Endothelial cell of umbilical vein (primary cell): ENCODE data around the gene SYT10. TPM values are rescaled to one million over a fixed set of nuclear protein-coding genes. Genes with fewer than 3 reads are reported as not detected.

Experiments used
- BruUV-seq: library from RNA; stranded (reverse); fragments of 400-500 nt; replicated peaks from 2 replicates; lab custom pipeline; 2021; lab: Mats Ljungman, UMichigan
- CTCF ChIA-PET: fragments of 300-600, 350-600 bp; sonication (Branson Sonifier 250); formaldehyde crosslinking; loops from one replicate; lab custom pipeline; 2021; ENCODE audit warnings: antibody characterized with exemption, inconsistent platforms; lab: Charles Lee
- POLR2A ChIA-PET: fragments of 300-600, 350-600 bp; sonication (Branson Sonifier 250); formaldehyde crosslinking; loops from one replicate; lab custom pipeline; 2021; ENCODE audit warnings: antibody characterized with exemption, inconsistent platforms; lab: Charles Lee
- DNase-seq: peaks from one replicate; pipeline ENCODE4 v3.0.0-alpha.2; 2011; ENCODE audit warnings: low read depth, low spot score
- FAIRE-seq: peaks from 2 replicates; lab custom pipeline; 2011; peaks lifted over from hg19 to GRCh38; lab: Jason Lieb, UNC
- H2AFZ ChIP-seq: 2 replicates; pipeline ENCODE4 v1.6.0; 2012; ENCODE audit warnings: low read depth, low read length, control low read depth, inconsistent platforms
- H3K27ac ChIP-seq: 2 replicates; pipeline ENCODE4 v1.5.1; 2011; ENCODE audit warnings: low read depth, mild to moderate bottlenecking, control low read depth, low read length, moderate library complexity; ENCODE audit not compliant: insufficient read depth
- H3K27me3 ChIP-seq, 2 experiments: 2 replicates each; pipeline versions ENCODE4 v1.6.0 to v1.6.1; 2011; ENCODE audit warnings: low read length in 2 of 2, mixed read lengths in 1 of 2; ENCODE audit not compliant: control insufficient read depth in 2 of 2, insufficient read depth in 2 of 2
- H3K36me3 ChIP-seq, 2 experiments: 2 replicates in 1 of 2; 3 replicates in 1 of 2; pipeline ENCODE4 v1.5.1; 2011; ENCODE audit warnings: low read length in 2 of 2, mild to moderate bottlenecking in 1 of 2, moderate library complexity in 1 of 2; ENCODE audit not compliant: control insufficient read depth in 2 of 2, insufficient read depth in 2 of 2; ENCODE audit errors: extremely low read depth in 1 of 2
- H3K4me1 ChIP-seq: 3 replicates; pipeline ENCODE4 v1.5.1; 2011; ENCODE audit warnings: mild to moderate bottlenecking, low read length; ENCODE audit not compliant: control insufficient read depth, insufficient read depth; ENCODE audit errors: extremely low read depth
- H3K4me2 ChIP-seq: 2 replicates; pipeline ENCODE4 v1.6.1; 2011; ENCODE audit warnings: low read length, control low read depth, mixed read lengths; ENCODE audit not compliant: insufficient read depth
- H3K4me3 ChIP-seq, 3 experiments: fragments of 200-600 bp in 1 of 3; sonication (generic), shearing (Covaris generic) in 1 of 3; replicated peaks in 1 of 3; 2 replicates each; pipeline ENCODE4 v1.5.1; 2011 to 2016; ENCODE audit warnings: control low read depth in 3 of 3, low read length in 3 of 3, mild to moderate bottlenecking in 2 of 3, inconsistent platforms in 1 of 3, low read depth in 1 of 3, moderate library complexity in 1 of 3; ENCODE audit not compliant: insufficient read depth in 1 of 3
- H3K79me2 ChIP-seq: 2 replicates; pipeline ENCODE4 v1.6.0; 2012; ENCODE audit warnings: low read length, inconsistent platforms; ENCODE audit not compliant: control insufficient read depth, insufficient read depth
- H3K9ac ChIP-seq: replicated peaks from 2 replicates; pipeline ENCODE3; 2011; ENCODE audit warnings: low read length, control low read depth; ENCODE audit not compliant: insufficient read depth; ENCODE audit errors: extremely low read depth
- H3K9me1 ChIP-seq: replicated peaks from 3 replicates; pipeline ENCODE4 v1.6.0; 2011; ENCODE audit warnings: mild to moderate bottlenecking, low read length; ENCODE audit not compliant: control insufficient read depth, insufficient read depth; ENCODE audit errors: extremely low read depth
- H3K9me3 ChIP-seq: replicated peaks from 2 replicates; pipeline ENCODE4 v1.5.1; 2012; ENCODE audit warnings: low read length, inconsistent platforms; ENCODE audit not compliant: control insufficient read depth, insufficient read depth
- H4K20me1 ChIP-seq: replicated peaks from 2 replicates; pipeline ENCODE3; 2011; ENCODE audit warnings: mild to moderate bottlenecking, low read length; ENCODE audit not compliant: control insufficient read depth, insufficient read depth; ENCODE audit errors: extremely low read depth
- CTCF ChIP-seq, 2 donors: IDR thresholded peaks; 1 replicate in 1 of 2; 2 replicates in 1 of 2; pipeline ENCODE4 v1.5.1; 2011; ENCODE audit warnings: low read length in 2 of 2, mild to moderate bottlenecking in 2 of 2, moderate library complexity in 2 of 2, control low read depth in 1 of 2, inconsistent platforms in 1 of 2, low read depth in 1 of 2; ENCODE audit not compliant: insufficient read depth in 1 of 2; ENCODE audit errors: extremely low read depth in 1 of 2
- EZH2 ChIP-seq: IDR thresholded peaks from 2 replicates; pipeline ENCODE4 v1.6.1; 2012; ENCODE audit warnings: borderline replicate concordance, low read depth, mild to moderate bottlenecking, moderate library complexity, low read length, inconsistent platforms; ENCODE audit not compliant: severe bottlenecking
- FOS ChIP-seq: IDR thresholded peaks from 2 replicates; pipeline ENCODE4 v1.6.1; 2011; ENCODE audit warnings: mild to moderate bottlenecking, low read length, moderate library complexity, borderline replicate concordance; ENCODE audit not compliant: insufficient read depth
- GATA2 ChIP-seq: IDR thresholded peaks from 2 replicates; pipeline ENCODE4 v1.7.0; 2011; ENCODE audit warnings: low read depth, mild to moderate bottlenecking, moderate library complexity, mixed read lengths, low read length; ENCODE audit not compliant: insufficient read length, insufficient read depth
- JUN ChIP-seq: IDR thresholded peaks from 2 replicates; pipeline ENCODE4 v1.6.1; 2011; ENCODE audit warnings: borderline replicate concordance, low read depth; ENCODE audit not compliant: insufficient read length, insufficient read depth
- MAX ChIP-seq: IDR thresholded peaks from 2 replicates; pipeline ENCODE4 v1.6.1; 2011; ENCODE audit not compliant: insufficient read depth, insufficient read length
- MYC ChIP-seq: IDR thresholded peaks from one replicate; pipeline ENCODE4 v1.6.1; 2011; ENCODE audit warnings: mild to moderate bottlenecking, low read depth, low read length
- POLR2A ChIP-seq: IDR thresholded peaks from 2 replicates; pipeline ENCODE4 v1.6.1; 2012; ENCODE audit warnings: low read depth, mild to moderate bottlenecking, control low read depth, low read length
- POLR2AphosphoS5 ChIP-seq: IDR thresholded peaks from 2 replicates; pipeline ENCODE4 v1.6.1; 2012; ENCODE audit warnings: low read depth, mild to moderate bottlenecking, control low read depth, low read length, moderate library complexity; ENCODE audit not compliant: insufficient read depth
- dilution Hi-C: fragments of 300-500 bp; cut with MboI; formaldehyde crosslinking; loops from one replicate; pipeline ENCODE4 v1.15.0; 2019; ENCODE audit warnings: low sequenced_read_pairs; ENCODE audit not compliant: extremely low pct_ligation_motif_present
- intact Hi-C: fragments of 100-400 bp; cut with micrococcal nuclease; formaldehyde crosslinking; loops from one replicate; pipeline ENCODE4 v1.10.0; 2022
- polyA plus RNA-seq, 4 experiments: library from polyadenylated mRNA; depleted of rRNA in 3 of 4; stranded (reverse) in 3 of 4; unstranded in 1 of 4; fragments of >200 nt; gene quantifications; 2 replicates each; pipeline versions ENCODE4 v1.2.1 to v1.2.3, GENCODE V29; 2011 to 2012; ENCODE audit warnings: missing spikeins in 1 of 4
- total RNA-seq: library from RNA; stranded (reverse); gene quantifications from 2 replicates; pipeline ENCODE4 v1.2.3, GENCODE V29; 2021

Gene SYT10
- total and polyA plus RNA-seq, 2 donors (not counting 3 experiments of a cell fraction or from before 2014, with no cell fraction given) = not detected

- peak overlapping the region; percentile 73 for H2AFZ ChIP-seq
- POLR2A ChIA-PET = no interaction called here
- dilution Hi-C loops = no loop called here
- peak overlapping the region; percentile 38 to 67 (median 47) for H3K4me3 ChIP-seq
- no peak for TF ChIP-seq MYC
- no peak for TF ChIP-seq POLR2A
- TF ChIP-seq EZH2 = no peak
- TF ChIP-seq GATA2 = no peak
- TF ChIP-seq FOS = no peak
- no peak for TF ChIP-seq JUN
- no peak for TF ChIP-seq CTCF (IDR thresholded peaks at IDR 0.05; ENCODE audit: extremely low read depth in 1 of 2, insufficient read depth in 1 of 2, low read depth in 1 of 2, low read length in 2 of 2)
- no peak for TF ChIP-seq MAX
- TF ChIP-seq POLR2AphosphoS5 = no peak
- CTCF ChIA-PET = no interaction called here
- no peak for DNase-seq
- H3K9me3 ChIP-seq = no peaks in the 10 kb centered on the region
- peaks cover 12 to 26% of the 10 kb centered on the region in 2 experiments for H3K27me3 ChIP-seq
- no peak overlapping the region for H3K9ac ChIP-seq
- no peaks in the 10 kb centered on the region for H3K4me1 ChIP-seq
- no peaks in the 10 kb centered on the region for H4K20me1 ChIP-seq
- no TSS peak for BruUV-seq
- intact Hi-C loops = loop anchor here (5.0 kb wide), 1 partner anchor 682 kb away; the partner anchor contains the start of gene YARS2
- H3K27ac ChIP-seq = no peak overlapping the region
- no peaks in the 10 kb centered on the region for H3K79me2 ChIP-seq
- no peaks in the 10 kb centered on the region for H3K9me1 ChIP-seq
- H3K36me3 ChIP-seq = no peaks in the 10 kb centered on the region
- FAIRE-seq = no peak
- H3K4me2 ChIP-seq = peak overlapping the region; percentile 81
These were observed 600 bp downstream of the SYT10 start for GRCh38 chr12:33438851-33439586.
